Cardiac muscle cell (in vitro differentiated cells and primary cell): ENCODE results near the gene RHEX. TPM values are rescaled to one million over a fixed set of nuclear protein-coding genes. Genes with fewer than 3 reads are reported as not detected.
A peak's percentile ranks its signal among the peaks of the same experiment; 100 is the strongest.

Source experiments
- DNase-seq, 2 donors: peaks; one replicate each; pipeline versions ENCODE4 v3.0.0 to v3.0.0-alpha.2; 2010 to 2017; ENCODE audit warnings: low read depth in 1 of 2, low spot score in 1 of 2
- H3K27ac ChIP-seq: fragments of 200-600 bp; sonication (generic); 2 replicates; pipeline ENCODE4 v1.5.1; 2016
- H3K27me3 ChIP-seq: fragments of 200-600 bp; sonication (generic); 2 replicates; pipeline ENCODE4 v1.6.0; 2016; ENCODE audit warnings: control low read depth
- H3K36me3 ChIP-seq: fragments of 200-600 bp; sonication (generic); 2 replicates; pipeline ENCODE4 v1.5.1; 2016; ENCODE audit warnings: control low read depth
- H3K4me1 ChIP-seq: fragments of 200-600 bp; sonication (generic); 2 replicates; pipeline ENCODE4 v1.8.1; 2017; ENCODE audit warnings: low read depth, mild to moderate bottlenecking, mixed run types
- H3K4me3 ChIP-seq: fragments of 200-600 bp; sonication (generic); 2 replicates; pipeline ENCODE4 v1.5.1; 2016; ENCODE audit warnings: mild to moderate bottlenecking
- H3K9me3 ChIP-seq: fragments of 200-600 bp; sonication (generic); 2 replicates; pipeline ENCODE4 v1.5.1; 2017; ENCODE audit warnings: low read depth, mild to moderate bottlenecking, control low read depth
- CTCF ChIP-seq: IDR thresholded peaks from 2 replicates; pipeline ENCODE4 v1.5.1; 2012; ENCODE audit warnings: low read depth, mild to moderate bottlenecking, low read length
- polyA plus RNA-seq: library from polyadenylated mRNA; unstranded; fragments of >200 nt; fragmentation: Nextera tagmentation; extraction: Ambion mirVana; gene quantifications from 2 replicates; pipeline ENCODE4 v1.2.1, GENCODE V29; 2016
- total RNA-seq: library from RNA; depleted of rRNA; stranded (reverse); fragments of >200 nt; gene quantifications from 2 replicates; pipeline ENCODE4 v1.2.3, GENCODE V29; 2016

The RHEX gene
- total and polyA plus RNA-seq, 2 experiments from 2014 or later: 7.3 to 16.2 TPM

- Histone ChIP-seq H3K9me3 (no peaks in the 10 kb centered on the region), H3K27ac (no peak overlapping the region), H3K36me3 (no peaks in the 10 kb centered on the region), H3K27me3 (peaks cover 22% of the 10 kb centered on the region), H3K4me3 (no peak overlapping the region), H3K4me1 (peaks cover 6% of the 10 kb centered on the region)
- no peak for DNase-seq
- no peak for TF ChIP-seq CTCF
These were observed 62.8 kb downstream of the RHEX start for GRCh38 chr1:206115791-206116190.

GRCh38 chr1:206116191-206116872 lies 63.4 kb downstream of the RHEX start:
- TF ChIP-seq CTCF: no peak
- Histone ChIP-seq H3K4me3 (no peak overlapping the region), H3K27me3 (peaks cover 22% of the 10 kb centered on the region), H3K4me1 (peaks cover 6% of the 10 kb centered on the region), H3K27ac (no peak overlapping the region), H3K36me3 (no peaks in the 10 kb centered on the region), H3K9me3 (no peaks in the 10 kb centered on the region)
- no peak for DNase-seq

GRCh38 chr1:206116873-206117150 lies 63.8 kb downstream of the RHEX start:
- TF ChIP-seq CTCF: no peak
- Histone ChIP-seq H3K36me3 (no peaks in the 10 kb centered on the region), H3K4me1 (peaks cover 6% of the 10 kb centered on the region), H3K27ac (no peak overlapping the region), H3K27me3 (peaks cover 22% of the 10 kb centered on the region), H3K4me3 (peak overlapping the region; percentile 30), H3K9me3 (no peaks in the 10 kb centered on the region)
- no peak for DNase-seq

- no peaks in the 10 kb centered on the region for H3K9me3 ChIP-seq
- H3K27ac ChIP-seq: no peak within 1 kb of the TSS
- H3K4me3 ChIP-seq: peak within 1 kb of the TSS; percentile 30
- H3K4me1 ChIP-seq: peaks cover 6% of the 10 kb centered on the region
- no peaks in the 10 kb centered on the region for H3K36me3 ChIP-seq
- TF ChIP-seq CTCF: no peak
- peaks cover 22% of the 10 kb centered on the region for H3K27me3 ChIP-seq
- DNase-seq: peak; percentile 54 to 79
These were observed 64.4 kb downstream of the RHEX start, which contains the start of gene AVPR1B for GRCh38 chr1:206117151-206117948. TSS of gene AVPR1B (minus strand) at chr1:206117388. CDS start at chr1:206116890, 498 bp downstream.

GRCh38 chr1:206120406-206120805 lies 67.4 kb downstream of the RHEX start:
- H3K36me3 ChIP-seq: no peaks in the 10 kb centered on the region
- no peak overlapping the region for H3K4me3 ChIP-seq
- no peaks in the 10 kb centered on the region for H3K9me3 ChIP-seq
- no peak for DNase-seq
- peaks cover 21% of the 10 kb centered on the region for H3K27me3 ChIP-seq
- H3K27ac ChIP-seq: no peak overlapping the region
- no peaks in the 10 kb centered on the region for H3K4me1 ChIP-seq
- no peak for TF ChIP-seq CTCF
